GM12872 (cell line): Measurements from ENCODE around the gene LRRC1.

Source experiments
- CTCF ChIP-seq: IDR thresholded peaks from 3 replicates; pipeline ENCODE4 v1.5.1; 2011; ENCODE audit warnings: low read depth, mild to moderate bottlenecking, low read length, moderate library complexity; ENCODE audit not compliant: insufficient read depth

LRRC1 gene

GRCh38 chr6:53879608-53880007 is 84.8 kb downstream of the LRRC1 start:
- TF ChIP-seq CTCF = no peak

DNA sequence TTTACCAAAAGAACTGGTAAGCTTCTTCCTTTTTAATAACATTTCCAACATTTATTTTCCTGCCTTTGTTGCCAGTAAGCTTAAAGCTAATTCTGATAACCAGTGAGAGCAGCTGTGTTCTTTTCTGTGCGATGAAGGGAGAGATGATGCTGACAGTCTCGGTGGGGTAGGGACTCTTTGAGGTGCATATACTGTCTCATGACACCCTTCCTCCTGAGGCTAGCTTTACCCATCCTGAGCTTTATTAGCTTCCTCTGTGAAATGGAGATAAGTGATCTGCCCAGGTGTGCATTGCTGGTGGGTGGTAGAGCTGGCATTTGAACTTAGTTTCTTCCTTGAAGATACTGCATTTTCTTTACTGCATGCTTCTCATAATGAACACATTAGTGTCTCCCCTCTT is 92.5 kb downstream of the LRRC1 start:
- no peak for TF ChIP-seq CTCF

- no peak for TF ChIP-seq CTCF
Observed at GRCh38 chr6:53888931-53889330, 94.1 kb downstream of the LRRC1 start.

- no peak for TF ChIP-seq CTCF
Observed at GRCh38 chr6:53889365-53889764, 94.6 kb downstream of the LRRC1 start.

GRCh38 chr6:53892707-53893106 is 97.9 kb downstream of the LRRC1 start:
- TF ChIP-seq CTCF = no peak

DNA sequence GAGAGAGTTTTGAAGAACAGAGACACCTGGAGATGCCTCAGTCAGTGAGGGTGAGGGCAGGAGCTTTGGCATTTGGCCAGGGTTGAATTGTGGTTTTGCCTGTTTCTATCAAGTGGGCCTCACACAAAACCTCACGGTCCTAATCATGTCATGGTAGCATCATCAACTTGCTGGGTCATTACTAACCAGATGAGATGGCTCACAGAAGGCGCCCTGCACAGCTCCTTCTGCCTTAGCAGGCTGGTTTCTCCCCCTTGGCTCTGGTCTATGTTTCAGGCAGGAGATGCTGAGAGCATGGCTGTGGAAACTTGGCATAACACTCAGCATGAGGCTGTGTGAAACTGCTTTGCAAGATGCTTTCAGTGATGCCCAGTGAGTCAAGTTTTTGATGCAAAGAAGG is 99.3 kb downstream of the LRRC1 start:
- no peak for TF ChIP-seq CTCF

DNA sequence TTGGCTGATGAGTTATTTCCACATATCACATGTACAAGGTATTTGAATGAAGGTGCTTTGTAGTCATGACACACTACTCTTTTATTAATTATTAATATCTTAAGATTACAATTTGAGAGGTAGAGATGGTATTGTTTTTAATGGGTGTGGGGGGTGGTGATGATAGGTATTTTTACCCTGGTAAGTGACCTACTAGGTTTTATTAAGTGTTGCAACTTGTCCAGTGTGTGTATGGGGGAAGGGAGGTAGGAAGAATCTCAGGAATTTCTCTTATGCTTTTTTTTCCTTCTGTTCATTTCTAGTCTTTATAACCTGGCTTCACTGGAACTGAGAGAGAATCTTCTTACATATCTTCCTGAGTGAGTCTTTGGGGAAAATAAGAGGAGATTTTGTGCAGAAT is 101.4 kb downstream of the LRRC1 start:
- no peak for TF ChIP-seq CTCF
